Nephron progenitor cell (in vitro differentiated cells): ENCODE measurements around the gene SMIM38.

Experiments used
- DNase-seq: peaks from one replicate; pipeline ENCODE4 v3.0.0; 2021
- H3K27ac Mint-ChIP-seq: 2 replicates; pipeline ENCODE4 v1.8.0; 2021; ENCODE audit warnings: mild to moderate bottlenecking, moderate library complexity, mixed read lengths
- H3K27me3 Mint-ChIP-seq: 2 replicates; pipeline ENCODE4 v1.8.0; 2021; ENCODE audit warnings: mild to moderate bottlenecking, low read depth, mixed read lengths; ENCODE audit not compliant: poor library complexity
- H3K36me3 Mint-ChIP-seq: 2 replicates; pipeline ENCODE4 v1.8.0; 2021; ENCODE audit warnings: low read depth, mixed read lengths
- H3K4me1 Mint-ChIP-seq: 2 replicates; pipeline ENCODE4 v1.8.0; 2021; ENCODE audit warnings: mixed read lengths
- H3K4me3 Mint-ChIP-seq: 2 replicates; pipeline ENCODE4 v1.8.0; 2021; ENCODE audit warnings: mild to moderate bottlenecking, moderate library complexity, mixed read lengths
- H3K9me3 Mint-ChIP-seq: 2 replicates; pipeline ENCODE4 v1.8.0; 2021; ENCODE audit warnings: mild to moderate bottlenecking, moderate library complexity, mixed read lengths
- CTCF ChIP-seq: fragments of 200-600 bp; sonication (generic); IDR thresholded peaks from 2 replicates; pipeline ENCODE4 v1.5.0; 2021; ENCODE audit warnings: antibody characterized with exemption

SMIM38 gene

GRCh38 chr11:69120096-69120875, 35.4 kb upstream of the SMIM38 start:
- Mint-ChIP-seq H3K4me3 (no peak overlapping the region), H3K27me3 (peaks cover 1% of the 10 kb centered on the region), H3K9me3 (peaks cover 8% of the 10 kb centered on the region), H3K27ac (no peak overlapping the region), H3K4me1 (peaks cover 45% of the 10 kb centered on the region), H3K36me3 (no peaks in the 10 kb centered on the region)
- no peak for DNase-seq
- TF ChIP-seq CTCF: no peak

DNA sequence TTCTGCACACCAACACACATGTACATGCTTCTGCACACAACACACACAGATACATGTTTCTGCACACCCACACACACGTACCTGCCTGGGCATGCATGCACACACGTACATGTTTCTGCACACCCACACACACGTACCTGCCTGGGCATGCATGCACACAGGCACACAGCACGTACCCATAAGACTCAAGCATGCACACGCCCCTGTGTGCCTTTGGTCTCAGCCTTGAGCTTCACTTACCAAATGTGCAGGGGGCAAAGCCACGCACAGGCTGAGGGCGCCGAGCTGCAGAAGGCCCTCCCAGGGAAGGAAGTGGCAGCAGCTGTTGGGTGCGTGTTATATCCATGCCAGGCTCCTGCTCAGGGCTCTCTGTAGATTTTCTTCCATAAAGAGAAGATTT, 34.7 kb upstream of the SMIM38 start:
- Mint-ChIP-seq H3K36me3 (no peaks in the 10 kb centered on the region), H3K27ac (no peak overlapping the region), H3K27me3 (no peaks in the 10 kb centered on the region), H3K4me3 (no peak overlapping the region), H3K4me1 (peaks cover 42% of the 10 kb centered on the region), H3K9me3 (peaks cover 8% of the 10 kb centered on the region)
- no peak for DNase-seq
- TF ChIP-seq CTCF: no peak

DNA sequence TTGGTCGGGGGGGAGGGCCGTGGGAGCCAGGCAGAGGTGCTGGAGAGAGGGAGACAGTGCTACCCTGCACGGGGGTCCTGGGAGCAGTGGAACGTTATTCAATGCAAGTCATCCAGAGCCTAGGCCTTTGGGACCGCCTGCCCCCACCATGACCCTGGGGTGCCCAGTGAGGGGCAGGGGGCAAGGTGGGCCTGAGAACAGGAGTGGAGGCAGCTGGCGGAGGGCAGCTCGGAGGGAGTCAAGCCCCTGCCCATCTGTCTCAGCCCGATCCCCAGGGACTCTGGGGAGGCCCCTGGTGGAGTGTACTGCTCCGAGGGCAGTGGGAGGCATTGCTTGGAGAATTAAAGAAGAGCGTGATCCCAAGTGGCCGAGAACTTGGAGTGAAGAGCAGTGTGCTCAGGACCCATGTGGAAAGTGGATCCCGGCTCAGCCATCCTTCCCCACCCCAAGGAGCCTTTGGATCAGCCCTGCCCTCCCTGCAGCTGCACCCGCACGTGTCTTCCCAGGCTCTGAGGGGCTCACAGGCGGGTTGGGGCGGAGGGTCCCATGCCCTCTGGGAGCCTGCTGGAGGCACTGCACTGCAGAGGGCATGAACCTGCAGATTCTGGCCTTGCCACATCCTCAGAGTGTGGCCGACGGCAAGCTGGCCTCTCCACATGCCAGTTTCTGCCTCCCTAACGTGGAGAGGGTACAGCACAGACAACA, 34.0 kb upstream of the SMIM38 start:
- Mint-ChIP-seq H3K4me1 (peaks cover 36% of the 10 kb centered on the region), H3K27me3 (no peaks in the 10 kb centered on the region), H3K9me3 (peaks cover 8% of the 10 kb centered on the region), H3K27ac (no peak overlapping the region), H3K36me3 (no peaks in the 10 kb centered on the region), H3K4me3 (no peak overlapping the region)
- DNase-seq: no peak
- TF ChIP-seq CTCF: no peak

- no peak for TF ChIP-seq CTCF
- DNase-seq: no peak
- H3K9me3 Mint-ChIP-seq: peaks cover 10% of the 10 kb centered on the region
- no peak overlapping the region for H3K27ac Mint-ChIP-seq
- H3K4me1 Mint-ChIP-seq: peaks cover 32% of the 10 kb centered on the region
- no peak overlapping the region for H3K4me3 Mint-ChIP-seq
- no peaks in the 10 kb centered on the region for H3K27me3 Mint-ChIP-seq
- no peaks in the 10 kb centered on the region for H3K36me3 Mint-ChIP-seq
These were observed 33.5 kb upstream of the SMIM38 start for GRCh38 chr11:69122326-69122629.

DNA sequence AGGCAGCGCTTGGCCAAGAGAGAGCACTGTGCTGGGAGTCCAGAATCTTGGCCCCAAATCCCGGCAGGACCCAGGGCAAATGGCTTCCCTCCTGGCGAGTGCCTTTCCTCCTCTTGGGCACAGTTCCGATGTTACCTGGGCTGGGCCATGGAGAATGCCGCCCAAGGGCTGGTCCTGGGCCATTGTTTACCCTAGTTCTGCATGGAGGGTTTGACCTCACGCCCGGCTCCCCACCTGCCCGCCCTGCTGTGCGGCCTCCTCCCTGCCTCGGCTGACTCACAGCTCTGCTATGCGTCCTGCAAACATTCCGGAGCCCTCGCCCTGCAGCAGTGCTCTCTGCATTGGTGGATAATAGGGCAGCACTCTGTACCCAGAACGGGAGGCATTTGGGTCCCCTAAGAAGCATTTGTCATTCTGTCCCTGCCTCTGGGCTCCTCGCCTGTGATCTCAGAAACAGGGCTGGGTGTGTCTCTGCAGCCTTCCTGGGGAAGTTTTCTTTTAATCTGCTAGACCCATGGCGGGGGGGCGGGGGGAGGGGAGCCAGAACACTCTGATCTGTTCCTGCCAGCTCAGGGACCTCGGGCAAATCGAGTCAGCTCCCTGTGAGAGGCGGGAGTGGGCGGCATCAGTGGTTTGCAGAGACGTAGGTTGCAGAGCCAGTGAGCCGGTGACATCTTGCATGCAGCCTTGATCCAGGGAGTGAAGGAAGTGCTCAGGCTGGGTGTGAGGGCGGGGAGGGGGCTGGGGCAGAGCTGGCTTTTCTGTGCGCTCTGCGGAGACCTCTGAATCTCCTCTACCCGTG, 32.9 kb upstream of the SMIM38 start:
- Mint-ChIP-seq H3K4me3 (peak overlapping the region; percentile 44), H3K4me1 (peaks cover 28% of the 10 kb centered on the region), H3K9me3 (peaks cover 13% of the 10 kb centered on the region), H3K27ac (no peak overlapping the region), H3K27me3 (no peaks in the 10 kb centered on the region), H3K36me3 (peaks cover under 1% of the 10 kb centered on the region)
- peak; percentile 61 for DNase-seq
- no peak for TF ChIP-seq CTCF
